ENCODE results near the gene ST6GALNAC2.

GRCh38 chr17:76635039-76635438 is 49.4 kb upstream of the ST6GALNAC2 start:
- TF ChIP-seq, protein P1, sequence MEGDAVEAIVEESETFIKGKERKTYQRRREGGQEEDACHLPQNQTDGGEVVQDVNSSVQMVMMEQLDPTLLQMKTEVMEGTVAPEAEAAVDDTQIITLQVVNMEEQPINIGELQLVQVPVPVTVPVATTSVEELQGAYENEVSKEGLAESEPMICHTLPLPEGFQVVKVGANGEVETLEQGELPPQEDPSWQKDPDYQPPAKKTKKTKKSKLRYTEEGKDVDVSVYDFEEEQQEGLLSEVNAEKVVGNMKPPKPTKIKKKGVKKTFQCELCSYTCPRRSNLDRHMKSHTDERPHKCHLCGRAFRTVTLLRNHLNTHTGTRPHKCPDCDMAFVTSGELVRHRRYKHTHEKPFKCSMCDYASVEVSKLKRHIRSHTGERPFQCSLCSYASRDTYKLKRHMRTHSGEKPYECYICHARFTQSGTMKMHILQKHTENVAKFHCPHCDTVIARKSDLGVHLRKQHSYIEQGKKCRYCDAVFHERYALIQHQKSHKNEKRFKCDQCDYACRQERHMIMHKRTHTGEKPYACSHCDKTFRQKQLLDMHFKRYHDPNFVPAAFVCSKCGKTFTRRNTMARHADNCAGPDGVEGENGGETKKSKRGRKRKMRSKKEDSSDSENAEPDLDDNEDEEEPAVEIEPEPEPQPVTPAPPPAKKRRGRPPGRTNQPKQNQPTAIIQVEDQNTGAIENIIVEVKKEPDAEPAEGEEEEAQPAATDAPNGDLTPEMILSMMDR (IDR thresholded peaks at IDR 0.05; ENCODE audit: low read depth, low read length, poor library complexity, severe bottlenecking): no peak
- TF ChIP-seq EZH2phosphoT487 (IDR thresholded peaks at IDR 0.05; ENCODE audit: borderline replicate concordance, low read length): no peak
